Activated CD4-positive, alpha-beta T cell treated with anti-CD3 and anti-CD28 coated beads, Interleukin-10, Interleukin-2, amounts not matched to agents 100 ng/mL and 50 ng/mL, durations not matched to agents 16 hours and 8 hours (primary cell): ENCODE results near the gene IL17RE.
A peak's percentile ranks its signal among the peaks of the same experiment; 100 is the strongest.
"Not testable (repeated sequence)": the region's sequence is repeated elsewhere in the genome, so short reads cannot be mapped to it uniquely, and the experiment has no call there.

Source experiments
- DNase-seq: peaks from one replicate; pipeline ENCODE4 v3.0.0-alpha.2; 2020

The IL17RE gene

GRCh38 chr3:9935966-9936510 lies 33.4 kb downstream of the IL17RE start:
- no peak for DNase-seq

GRCh38 chr3:9937486-9938238 lies 35.0 kb downstream of the IL17RE start:
- DNase-seq = no peak

- no peak for DNase-seq
Observed at GRCh38 chr3:9938966-9939365, 36.3 kb downstream of the IL17RE start.

- not testable (repeated sequence) for DNase-seq
Observed at GRCh38 chr3:9939906-9940305, 37.3 kb downstream of the IL17RE start.

- no peak for DNase-seq
Observed at GRCh38 chr3:9940746-9941145, 38.1 kb downstream of the IL17RE start.

GRCh38 chr3:9942164-9942563 lies 39.5 kb downstream of the IL17RE start:
- no peak for DNase-seq

- no peak for DNase-seq
Observed at GRCh38 chr3:9942934-9943690, 40.5 kb downstream of the IL17RE start.

GRCh38 chr3:9944271-9944670 lies 41.6 kb downstream of the IL17RE start:
- no peak for DNase-seq

- no peak for DNase-seq
Observed at GRCh38 chr3:9945358-9945757, 42.7 kb downstream of the IL17RE start.

- peak; percentile 85 for DNase-seq
Observed at GRCh38 chr3:9946112-9947024, 43.7 kb downstream of the IL17RE start.

GRCh38 chr3:9947025-9947995 lies 44.7 kb downstream of the IL17RE start:
- no peak for DNase-seq

- no peak for DNase-seq
Observed at GRCh38 chr3:9948586-9948985, 45.9 kb downstream of the IL17RE start.

GRCh38 chr3:9949115-9949514 lies 46.5 kb downstream of the IL17RE start:
- no peak for DNase-seq

- no peak for DNase-seq
Observed at GRCh38 chr3:9949626-9950025, 47.0 kb downstream of the IL17RE start.

GRCh38 chr3:9951126-9951525 lies 48.5 kb downstream of the IL17RE start:
- DNase-seq = peak; percentile 29

- DNase-seq = no peak
Observed at GRCh38 chr3:9951598-9951961, 48.9 kb downstream of the IL17RE start.

- peak; percentile 69 for DNase-seq
Observed at GRCh38 chr3:9951962-9952805, 49.5 kb downstream of the IL17RE start, which contains the start of gene PRRT3. PRRT3 (minus strand) TSS chr3:9952408; CDS start chr3:9950115, 2,293 bp downstream.

- no peak for DNase-seq
Observed at GRCh38 chr3:9955067-9955502, 52.4 kb downstream of the IL17RE start.

- no peak for DNase-seq
Observed at GRCh38 chr3:9955611-9956352, 53.1 kb downstream of the IL17RE start.

GRCh38 chr3:9957214-9957613 lies 54.6 kb downstream of the IL17RE start:
- no peak for DNase-seq
